SK-N-SH treated with all-trans-retinoic acid at 6 μM for 48 hours (cell line): ENCODE data around the gene IQCF2.

Experiments used
- RARB ChIP-seq: fragments of 250-450 bp; sonication (Bioruptor Pico); IDR thresholded peaks from 2 replicates; pipeline ENCODE4 v1.8.0; 2021; ENCODE audit warnings: mild to moderate bottlenecking, moderate library complexity
- TCF4 ChIP-seq: fragments of 250-450 bp; sonication (Bioruptor Pico); IDR thresholded peaks from 2 replicates; pipeline ENCODE4 v1.8.0; 2021; ENCODE audit warnings: mild to moderate bottlenecking, moderate library complexity, borderline replicate concordance
- TOX ChIP-seq: fragments of 250-450 bp; sonication (Bioruptor Pico); IDR thresholded peaks from 2 replicates; pipeline ENCODE4 v1.8.0; 2021; ENCODE audit warnings: mild to moderate bottlenecking, moderate library complexity, borderline replicate concordance
- ZFP30 ChIP-seq: fragments of 450-650 bp; formaldehyde crosslinking; IDR thresholded peaks from 2 replicates; pipeline ENCODE4 v1.5.0; 2022; ENCODE audit warnings: mild to moderate bottlenecking, moderate library complexity

- no peak for TF ChIP-seq TCF4 (CRISPR knock-in tag)
- no peak for TF ChIP-seq TOX (CRISPR knock-in tag)
- TF ChIP-seq RARB (CRISPR knock-in tag), result no peak
- TF ChIP-seq ZFP30 (CRISPR knock-in tag), result no peak
Observed at GRCh38 chr3:51873876-51874275, 12.5 kb downstream of the IQCF2 start.
